ENCODE data around the gene EXOC1. TPM values are rescaled to one million over a fixed set of nuclear protein-coding genes. Genes with fewer than 3 reads are reported as not detected.

EXOC1 gene
- total RNA-seq, 1 donor from 2014 or later = 33.3 TPM

DNA sequence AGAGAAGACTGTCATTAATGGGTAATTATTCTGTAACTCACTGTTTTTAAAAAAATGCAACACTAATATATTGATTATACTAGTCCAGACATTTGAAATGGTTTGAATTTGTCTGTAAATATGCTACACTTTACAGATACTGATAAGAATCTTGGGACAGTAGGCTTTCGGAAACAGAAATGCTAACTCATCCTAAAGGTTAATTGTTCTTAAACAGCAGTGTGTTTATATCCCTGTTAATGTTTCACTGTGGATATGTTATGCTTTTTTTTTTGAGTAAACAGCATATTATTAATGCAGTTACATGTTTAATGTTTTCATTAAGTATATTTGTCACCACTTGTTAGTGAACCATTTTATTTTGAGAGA lies 31.4 kb downstream of the EXOC1 start:
- Histone ChIP-seq H3K27me3 (ENCODE audit: insufficient read depth, low read length) (no peaks in the 10 kb centered on the region), H3K36me3 (ENCODE audit: insufficient read depth, low read length) (peaks cover 3% of the 10 kb centered on the region), H3K27ac (ENCODE audit: low read depth, low read length) (no peak overlapping the region), H3K4me2 (ENCODE audit: low read length) (no peak overlapping the region), H3K4me1 (ENCODE audit: insufficient read depth, low read length) (no peaks in the 10 kb centered on the region), H2AFZ (ENCODE audit: low read depth, low read length) (no peak overlapping the region), H3K9ac (ENCODE audit: low read length) (no peak overlapping the region), H4K20me1 (ENCODE audit: insufficient read depth, low read length) (no peaks in the 10 kb centered on the region), H3K4me3 (ENCODE audit: insufficient read depth, low read depth, low read length) (no peak overlapping the region), H3K79me2 (ENCODE audit: insufficient read depth, low read length) (no peaks in the 10 kb centered on the region), H3K9me3 (ENCODE audit: insufficient read depth, low read depth, low read length) (no peaks in the 10 kb centered on the region)
- H3K4me3 Mint-ChIP-seq (ENCODE audit: unreplicated experiment) = no peak overlapping the region
- peaks cover 3% of the 10 kb centered on the region for H3K36me3 Mint-ChIP-seq (ENCODE audit: low read depth, unreplicated experiment)
- DNase-seq (ENCODE audit: low read depth) (no peak), FAIRE-seq (no peak)
- H3K27me3 Mint-ChIP-seq (ENCODE audit: low read depth, unreplicated experiment) = no peaks in the 10 kb centered on the region
- no peak overlapping the region for H3K27ac Mint-ChIP-seq (ENCODE audit: unreplicated experiment)
- H3K4me1 Mint-ChIP-seq (ENCODE audit: low read depth, unreplicated experiment) = peaks cover 2% of the 10 kb centered on the region
- H3K9me3 Mint-ChIP-seq (ENCODE audit: unreplicated experiment) = no peaks in the 10 kb centered on the region
- TF ChIP-seq, protein P1, sequence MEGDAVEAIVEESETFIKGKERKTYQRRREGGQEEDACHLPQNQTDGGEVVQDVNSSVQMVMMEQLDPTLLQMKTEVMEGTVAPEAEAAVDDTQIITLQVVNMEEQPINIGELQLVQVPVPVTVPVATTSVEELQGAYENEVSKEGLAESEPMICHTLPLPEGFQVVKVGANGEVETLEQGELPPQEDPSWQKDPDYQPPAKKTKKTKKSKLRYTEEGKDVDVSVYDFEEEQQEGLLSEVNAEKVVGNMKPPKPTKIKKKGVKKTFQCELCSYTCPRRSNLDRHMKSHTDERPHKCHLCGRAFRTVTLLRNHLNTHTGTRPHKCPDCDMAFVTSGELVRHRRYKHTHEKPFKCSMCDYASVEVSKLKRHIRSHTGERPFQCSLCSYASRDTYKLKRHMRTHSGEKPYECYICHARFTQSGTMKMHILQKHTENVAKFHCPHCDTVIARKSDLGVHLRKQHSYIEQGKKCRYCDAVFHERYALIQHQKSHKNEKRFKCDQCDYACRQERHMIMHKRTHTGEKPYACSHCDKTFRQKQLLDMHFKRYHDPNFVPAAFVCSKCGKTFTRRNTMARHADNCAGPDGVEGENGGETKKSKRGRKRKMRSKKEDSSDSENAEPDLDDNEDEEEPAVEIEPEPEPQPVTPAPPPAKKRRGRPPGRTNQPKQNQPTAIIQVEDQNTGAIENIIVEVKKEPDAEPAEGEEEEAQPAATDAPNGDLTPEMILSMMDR (IDR thresholded peaks at IDR 0.05; ENCODE audit: insufficient read depth, low read depth, low read length) = no peak
- TF ChIP-seq EZH2 (IDR thresholded peaks at IDR 0.05; ENCODE audit: insufficient read depth, low read length) = no peak

DNA sequence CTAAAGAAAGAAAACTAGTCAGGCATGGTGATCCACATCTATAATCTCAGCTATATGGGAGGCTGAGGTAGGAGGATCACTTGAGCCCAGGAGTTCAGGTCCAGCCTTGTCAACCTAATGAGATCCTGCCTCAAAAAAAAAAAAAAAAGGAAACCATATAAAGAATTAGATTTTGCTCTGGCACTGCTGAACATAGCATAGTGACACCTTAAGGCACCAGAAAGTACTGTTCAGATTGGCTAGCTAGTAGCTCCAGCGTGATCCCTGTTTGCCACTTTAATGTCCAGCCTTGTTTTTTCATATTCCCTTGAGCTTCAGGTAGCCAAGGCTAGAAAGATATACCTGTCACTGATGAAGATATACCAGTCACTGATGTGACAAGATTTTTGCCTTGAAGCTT lies 34.1 kb downstream of the EXOC1 start:
- H3K4me1 Mint-ChIP-seq (ENCODE audit: low read depth, unreplicated experiment) = no peaks in the 10 kb centered on the region
- H3K36me3 Mint-ChIP-seq (ENCODE audit: low read depth, unreplicated experiment) = no peaks in the 10 kb centered on the region
- no peaks in the 10 kb centered on the region for H3K9me3 Mint-ChIP-seq (ENCODE audit: unreplicated experiment)
- DNase-seq (ENCODE audit: low read depth) = no peak
- Histone ChIP-seq H2AFZ (ENCODE audit: low read depth, low read length) (no peak overlapping the region), H4K20me1 (ENCODE audit: insufficient read depth, low read length) (no peaks in the 10 kb centered on the region), H3K27me3 (ENCODE audit: insufficient read depth, low read length) (no peaks in the 10 kb centered on the region), H3K36me3 (ENCODE audit: insufficient read depth, low read length) (peaks cover 3% of the 10 kb centered on the region), H3K9me3 (ENCODE audit: insufficient read depth, low read depth, low read length) (no peaks in the 10 kb centered on the region), H3K79me2 (ENCODE audit: insufficient read depth, low read length) (no peaks in the 10 kb centered on the region), H3K4me2 (ENCODE audit: low read length) (no peak overlapping the region), H3K4me1 (ENCODE audit: insufficient read depth, low read length) (no peaks in the 10 kb centered on the region), H3K27ac (ENCODE audit: low read depth, low read length) (no peak overlapping the region), H3K9ac (ENCODE audit: low read length) (no peak overlapping the region), H3K4me3 (ENCODE audit: insufficient read depth, low read depth, low read length) (no peak overlapping the region)
- no peak for TF ChIP-seq EZH2 (IDR thresholded peaks at IDR 0.05; ENCODE audit: insufficient read depth, low read length)
- TF ChIP-seq, protein P1 (IDR thresholded peaks at IDR 0.05; ENCODE audit: insufficient read depth, low read depth, low read length) = no peak
- H3K27me3 Mint-ChIP-seq (ENCODE audit: low read depth, unreplicated experiment) = no peaks in the 10 kb centered on the region
- H3K4me3 Mint-ChIP-seq (ENCODE audit: unreplicated experiment) = no peak overlapping the region
- H3K27ac Mint-ChIP-seq (ENCODE audit: unreplicated experiment) = no peak overlapping the region
- no peak for FAIRE-seq

DNA sequence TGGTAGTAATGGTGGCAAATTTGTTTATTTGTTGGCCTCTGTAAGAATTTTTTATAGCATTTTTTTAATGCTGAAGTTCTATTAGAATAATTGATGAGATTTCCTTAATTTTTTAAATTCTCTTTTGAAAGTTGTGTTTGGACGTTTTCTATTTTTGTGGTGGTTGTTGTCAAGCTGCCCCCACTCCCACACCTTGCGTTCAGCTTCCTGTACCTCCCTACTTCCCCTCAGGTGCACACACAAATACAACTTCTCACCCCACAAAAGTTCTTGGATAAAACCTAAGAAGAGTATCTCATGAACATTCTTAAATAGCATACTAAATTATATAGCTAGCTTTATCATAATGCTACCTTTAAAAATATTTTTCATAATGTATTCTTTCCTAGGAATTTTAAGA lies 38.7 kb downstream of the EXOC1 start:
- H4K20me1 ChIP-seq (ENCODE audit: insufficient read depth, low read length) = no peaks in the 10 kb centered on the region
- H3K4me3 Mint-ChIP-seq (ENCODE audit: unreplicated experiment) = no peak overlapping the region
- H3K27me3 Mint-ChIP-seq (ENCODE audit: low read depth, unreplicated experiment) = no peaks in the 10 kb centered on the region
- no peaks in the 10 kb centered on the region for H3K4me1 Mint-ChIP-seq (ENCODE audit: low read depth, unreplicated experiment)
- FAIRE-seq = no peak
- H3K9me3 ChIP-seq (ENCODE audit: insufficient read depth, low read depth, low read length) = no peaks in the 10 kb centered on the region
- H3K36me3 Mint-ChIP-seq (ENCODE audit: low read depth, unreplicated experiment) = peaks cover 2% of the 10 kb centered on the region
- no peak overlapping the region for H3K27ac Mint-ChIP-seq (ENCODE audit: unreplicated experiment)
- no peak overlapping the region for H3K4me3 ChIP-seq (ENCODE audit: insufficient read depth, low read depth, low read length)
- H3K9ac ChIP-seq (ENCODE audit: low read length) = no peak overlapping the region
- no peaks in the 10 kb centered on the region for H3K27me3 ChIP-seq (ENCODE audit: insufficient read depth, low read length)
- no peak for TF ChIP-seq EZH2 (IDR thresholded peaks at IDR 0.05; ENCODE audit: insufficient read depth, low read length)
- TF ChIP-seq, protein P1 (IDR thresholded peaks at IDR 0.05; ENCODE audit: insufficient read depth, low read depth, low read length) = no peak
- H3K36me3 ChIP-seq (ENCODE audit: insufficient read depth, low read length) = peaks cover 13% of the 10 kb centered on the region
- no peak overlapping the region for H2AFZ ChIP-seq (ENCODE audit: low read depth, low read length)
- H3K79me2 ChIP-seq (ENCODE audit: insufficient read depth, low read length) = no peaks in the 10 kb centered on the region
- DNase-seq (ENCODE audit: low read depth) = no peak
- no peaks in the 10 kb centered on the region for H3K4me1 ChIP-seq (ENCODE audit: insufficient read depth, low read length)
- H3K27ac ChIP-seq (ENCODE audit: low read depth, low read length) = no peak overlapping the region
- H3K9me3 Mint-ChIP-seq (ENCODE audit: unreplicated experiment) = no peaks in the 10 kb centered on the region
- no peak overlapping the region for H3K4me2 ChIP-seq (ENCODE audit: low read length)
